WTC11 (cell line): ENCODE measurements around the gene ATF6B. TPM values are rescaled to one million over a fixed set of nuclear protein-coding genes. Genes with fewer than 3 reads are reported as not detected.

Source experiments
- ATAC-seq: fragments of 200-7000 bp; cut with Tn5 transposase; 2 replicates; pipeline ENCODE4 v1.10.0; 2021; ENCODE audit warnings: mild to moderate bottlenecking, moderate library complexity
- CTCF ChIA-PET: fragments of 300-600 bp; sonication (Branson Sonifier 250); formaldehyde crosslinking; loops from one replicate; lab custom pipeline; 2021; ENCODE audit warnings: antibody characterized with exemption; lab: Charles Lee
- POLR2A ChIA-PET: fragments of 350-600 bp; sonication (Branson Sonifier 250); formaldehyde crosslinking; loops from one replicate; lab custom pipeline; 2021; ENCODE audit warnings: antibody characterized with exemption; lab: Charles Lee
- DNase-seq: peaks from one replicate; pipeline ENCODE4 v3.0.0; 2021; ENCODE audit warnings: low spot score
- H3K27ac Mint-ChIP-seq: 2 replicates; pipeline ENCODE4 v1.8.0; 2021; ENCODE audit warnings: mixed read lengths
- H3K27me3 Mint-ChIP-seq: 2 replicates; pipeline ENCODE4 v1.8.0; 2021; ENCODE audit warnings: low read depth, mild to moderate bottlenecking, moderate library complexity, mixed read lengths
- H3K36me3 Mint-ChIP-seq: 2 replicates; pipeline ENCODE4 v1.8.0; 2021; ENCODE audit warnings: mixed read lengths
- H3K4me1 Mint-ChIP-seq: 2 replicates; pipeline ENCODE4 v1.8.0; 2022; ENCODE audit warnings: mixed read lengths
- H3K4me3 Mint-ChIP-seq: 2 replicates; pipeline ENCODE4 v1.8.0; 2021; ENCODE audit warnings: mild to moderate bottlenecking, moderate library complexity, mixed read lengths
- H3K9me3 Mint-ChIP-seq: 2 replicates; pipeline ENCODE4 v1.8.0; 2021; ENCODE audit warnings: mixed read lengths
- AFF4 ChIP-seq: sonication (generic); formaldehyde crosslinking; IDR thresholded peaks from 2 replicates; pipeline ENCODE4 v1.8.1; 2023; ENCODE audit warnings: mild to moderate bottlenecking, missing genetic modification reagents, borderline replicate concordance
- CREB1 ChIP-seq: sonication (generic); formaldehyde crosslinking; IDR thresholded peaks from 2 replicates; pipeline ENCODE4 v1.8.0; 2023; ENCODE audit warnings: mild to moderate bottlenecking, missing genetic modification reagents
- E2F5 ChIP-seq: sonication (generic); formaldehyde crosslinking; IDR thresholded peaks from 2 replicates; pipeline ENCODE4 v1.8.1; 2022; ENCODE audit warnings: mild to moderate bottlenecking, moderate library complexity, missing genetic modification reagents
- GABPB1 ChIP-seq: sonication (generic); formaldehyde crosslinking; IDR thresholded peaks from 2 replicates; pipeline ENCODE4 v1.8.1; 2023; ENCODE audit warnings: mild to moderate bottlenecking, missing genetic modification reagents
- OVOL2 ChIP-seq: fragments of 250-450 bp; sonication (Bioruptor Pico); IDR thresholded peaks from 2 replicates; pipeline ENCODE4 v1.9.0; 2021; ENCODE audit warnings: mild to moderate bottlenecking, borderline replicate concordance
- TP53 ChIP-seq: sonication (generic); formaldehyde crosslinking; IDR thresholded peaks from 2 replicates; pipeline ENCODE4 v1.8.1; 2023; ENCODE audit warnings: mild to moderate bottlenecking, missing genetic modification reagents
- ZBTB21 ChIP-seq: sonication (generic); formaldehyde crosslinking; IDR thresholded peaks from 2 replicates; pipeline ENCODE4 v1.8.1; 2023; ENCODE audit warnings: mild to moderate bottlenecking, missing genetic modification reagents, borderline replicate concordance
- ZNF532 ChIP-seq: fragments of 250-450 bp; sonication (Bioruptor Pico); IDR thresholded peaks from 2 replicates; pipeline ENCODE4 v1.9.0; 2021; ENCODE audit warnings: mild to moderate bottlenecking, borderline replicate concordance
- ZNF671 ChIP-seq: fragments of 250-450 bp; sonication (Bioruptor Pico); IDR thresholded peaks from 2 replicates; pipeline ENCODE4 v1.8.0; 2021; ENCODE audit warnings: mild to moderate bottlenecking
- total RNA-seq: library from RNA; stranded (reverse); gene quantifications from 3 replicates; pipeline ENCODE4 v1.2.3, GENCODE V29; 2021
- TF ChIP-seq, protein P1 (sequence below): sonication (generic); formaldehyde crosslinking; IDR thresholded peaks from 2 replicates; pipeline ENCODE4 v1.8.0; 2023; ENCODE audit warnings: missing genetic modification reagents, mild to moderate bottlenecking, borderline replicate concordance
- TF ChIP-seq, protein P2 (sequence below): sonication (generic); formaldehyde crosslinking; IDR thresholded peaks from 2 replicates; pipeline ENCODE4 v1.8.0; 2022; ENCODE audit warnings: missing genetic modification reagents
- TF ChIP-seq, protein P3 (sequence below): sonication (generic); formaldehyde crosslinking; conservative IDR thresholded peaks from 2 replicates; pipeline ENCODE4 v1.8.1; 2023; ENCODE audit warnings: mild to moderate bottlenecking, low read depth, missing genetic modification reagents, moderate library complexity

ATF6B gene
- total RNA-seq, 1 experiment from 2014 or later: 47.5 TPM

DNA sequence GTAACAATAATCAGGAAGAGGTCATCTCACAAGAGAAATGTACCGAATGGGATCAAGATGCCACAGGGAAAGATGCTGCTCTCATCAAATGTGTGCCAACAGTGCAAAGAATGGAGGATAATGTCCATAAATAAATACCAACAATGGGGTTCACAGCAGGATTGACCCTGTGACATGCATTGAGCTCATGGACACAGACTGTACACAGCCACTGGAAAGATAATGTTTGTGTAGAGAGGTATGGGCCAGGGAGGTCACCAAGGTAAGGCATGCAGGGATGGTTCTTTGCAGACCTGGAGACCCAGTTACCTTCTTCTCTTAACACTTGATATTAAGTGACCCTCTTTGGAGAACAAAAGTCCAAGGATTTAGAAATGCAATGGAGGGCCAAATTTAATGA, 46.4 kb upstream of the ATF6B start:
- DNase-seq (no peak), ATAC-seq (no peak)
- peaks cover 26% of the 10 kb centered on the region for H3K36me3 Mint-ChIP-seq
- no peaks in the 10 kb centered on the region for H3K27me3 Mint-ChIP-seq
- no peak overlapping the region for H3K27ac Mint-ChIP-seq
- H3K4me3 Mint-ChIP-seq: peak overlapping the region; percentile 82
- POLR2A ChIA-PET: no interaction called here
- no peak for TF ChIP-seq CREB1 (CRISPR knock-in tag)
- no peak for TF ChIP-seq OVOL2 (CRISPR knock-in tag)
- no peak for TF ChIP-seq GABPB1
- TF ChIP-seq, protein P1, sequence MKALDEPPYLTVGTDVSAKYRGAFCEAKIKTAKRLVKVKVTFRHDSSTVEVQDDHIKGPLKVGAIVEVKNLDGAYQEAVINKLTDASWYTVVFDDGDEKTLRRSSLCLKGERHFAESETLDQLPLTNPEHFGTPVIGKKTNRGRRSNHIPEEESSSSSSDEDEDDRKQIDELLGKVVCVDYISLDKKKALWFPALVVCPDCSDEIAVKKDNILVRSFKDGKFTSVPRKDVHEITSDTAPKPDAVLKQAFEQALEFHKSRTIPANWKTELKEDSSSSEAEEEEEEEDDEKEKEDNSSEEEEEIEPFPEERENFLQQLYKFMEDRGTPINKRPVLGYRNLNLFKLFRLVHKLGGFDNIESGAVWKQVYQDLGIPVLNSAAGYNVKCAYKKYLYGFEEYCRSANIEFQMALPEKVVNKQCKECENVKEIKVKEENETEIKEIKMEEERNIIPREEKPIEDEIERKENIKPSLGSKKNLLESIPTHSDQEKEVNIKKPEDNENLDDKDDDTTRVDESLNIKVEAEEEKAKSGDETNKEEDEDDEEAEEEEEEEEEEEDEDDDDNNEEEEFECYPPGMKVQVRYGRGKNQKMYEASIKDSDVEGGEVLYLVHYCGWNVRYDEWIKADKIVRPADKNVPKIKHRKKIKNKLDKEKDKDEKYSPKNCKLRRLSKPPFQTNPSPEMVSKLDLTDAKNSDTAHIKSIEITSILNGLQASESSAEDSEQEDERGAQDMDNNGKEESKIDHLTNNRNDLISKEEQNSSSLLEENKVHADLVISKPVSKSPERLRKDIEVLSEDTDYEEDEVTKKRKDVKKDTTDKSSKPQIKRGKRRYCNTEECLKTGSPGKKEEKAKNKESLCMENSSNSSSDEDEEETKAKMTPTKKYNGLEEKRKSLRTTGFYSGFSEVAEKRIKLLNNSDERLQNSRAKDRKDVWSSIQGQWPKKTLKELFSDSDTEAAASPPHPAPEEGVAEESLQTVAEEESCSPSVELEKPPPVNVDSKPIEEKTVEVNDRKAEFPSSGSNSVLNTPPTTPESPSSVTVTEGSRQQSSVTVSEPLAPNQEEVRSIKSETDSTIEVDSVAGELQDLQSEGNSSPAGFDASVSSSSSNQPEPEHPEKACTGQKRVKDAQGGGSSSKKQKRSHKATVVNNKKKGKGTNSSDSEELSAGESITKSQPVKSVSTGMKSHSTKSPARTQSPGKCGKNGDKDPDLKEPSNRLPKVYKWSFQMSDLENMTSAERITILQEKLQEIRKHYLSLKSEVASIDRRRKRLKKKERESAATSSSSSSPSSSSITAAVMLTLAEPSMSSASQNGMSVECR (CRISPR knock-in tag): no peak
- TF ChIP-seq AFF4 (CRISPR knock-in tag): no peak
- TF ChIP-seq, protein P2, sequence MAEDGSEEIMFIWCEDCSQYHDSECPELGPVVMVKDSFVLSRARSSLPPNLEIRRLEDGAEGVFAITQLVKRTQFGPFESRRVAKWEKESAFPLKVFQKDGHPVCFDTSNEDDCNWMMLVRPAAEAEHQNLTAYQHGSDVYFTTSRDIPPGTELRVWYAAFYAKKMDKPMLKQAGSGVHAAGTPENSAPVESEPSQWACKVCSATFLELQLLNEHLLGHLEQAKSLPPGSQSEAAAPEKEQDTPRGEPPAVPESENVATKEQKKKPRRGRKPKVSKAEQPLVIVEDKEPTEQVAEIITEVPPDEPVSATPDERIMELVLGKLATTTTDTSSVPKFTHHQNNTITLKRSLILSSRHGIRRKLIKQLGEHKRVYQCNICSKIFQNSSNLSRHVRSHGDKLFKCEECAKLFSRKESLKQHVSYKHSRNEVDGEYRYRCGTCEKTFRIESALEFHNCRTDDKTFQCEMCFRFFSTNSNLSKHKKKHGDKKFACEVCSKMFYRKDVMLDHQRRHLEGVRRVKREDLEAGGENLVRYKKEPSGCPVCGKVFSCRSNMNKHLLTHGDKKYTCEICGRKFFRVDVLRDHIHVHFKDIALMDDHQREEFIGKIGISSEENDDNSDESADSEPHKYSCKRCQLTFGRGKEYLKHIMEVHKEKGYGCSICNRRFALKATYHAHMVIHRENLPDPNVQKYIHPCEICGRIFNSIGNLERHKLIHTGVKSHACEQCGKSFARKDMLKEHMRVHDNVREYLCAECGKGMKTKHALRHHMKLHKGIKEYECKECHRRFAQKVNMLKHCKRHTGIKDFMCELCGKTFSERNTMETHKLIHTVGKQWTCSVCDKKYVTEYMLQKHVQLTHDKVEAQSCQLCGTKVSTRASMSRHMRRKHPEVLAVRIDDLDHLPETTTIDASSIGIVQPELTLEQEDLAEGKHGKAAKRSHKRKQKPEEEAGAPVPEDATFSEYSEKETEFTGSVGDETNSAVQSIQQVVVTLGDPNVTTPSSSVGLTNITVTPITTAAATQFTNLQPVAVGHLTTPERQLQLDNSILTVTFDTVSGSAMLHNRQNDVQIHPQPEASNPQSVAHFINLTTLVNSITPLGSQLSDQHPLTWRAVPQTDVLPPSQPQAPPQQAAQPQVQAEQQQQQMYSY (CRISPR knock-in tag): no peak
- TF ChIP-seq ZNF532 (CRISPR knock-in tag): no peak
- no peak for TF ChIP-seq TP53 (CRISPR knock-in tag)
- TF ChIP-seq ZBTB21 (CRISPR knock-in tag): no peak
- TF ChIP-seq, protein P3, sequence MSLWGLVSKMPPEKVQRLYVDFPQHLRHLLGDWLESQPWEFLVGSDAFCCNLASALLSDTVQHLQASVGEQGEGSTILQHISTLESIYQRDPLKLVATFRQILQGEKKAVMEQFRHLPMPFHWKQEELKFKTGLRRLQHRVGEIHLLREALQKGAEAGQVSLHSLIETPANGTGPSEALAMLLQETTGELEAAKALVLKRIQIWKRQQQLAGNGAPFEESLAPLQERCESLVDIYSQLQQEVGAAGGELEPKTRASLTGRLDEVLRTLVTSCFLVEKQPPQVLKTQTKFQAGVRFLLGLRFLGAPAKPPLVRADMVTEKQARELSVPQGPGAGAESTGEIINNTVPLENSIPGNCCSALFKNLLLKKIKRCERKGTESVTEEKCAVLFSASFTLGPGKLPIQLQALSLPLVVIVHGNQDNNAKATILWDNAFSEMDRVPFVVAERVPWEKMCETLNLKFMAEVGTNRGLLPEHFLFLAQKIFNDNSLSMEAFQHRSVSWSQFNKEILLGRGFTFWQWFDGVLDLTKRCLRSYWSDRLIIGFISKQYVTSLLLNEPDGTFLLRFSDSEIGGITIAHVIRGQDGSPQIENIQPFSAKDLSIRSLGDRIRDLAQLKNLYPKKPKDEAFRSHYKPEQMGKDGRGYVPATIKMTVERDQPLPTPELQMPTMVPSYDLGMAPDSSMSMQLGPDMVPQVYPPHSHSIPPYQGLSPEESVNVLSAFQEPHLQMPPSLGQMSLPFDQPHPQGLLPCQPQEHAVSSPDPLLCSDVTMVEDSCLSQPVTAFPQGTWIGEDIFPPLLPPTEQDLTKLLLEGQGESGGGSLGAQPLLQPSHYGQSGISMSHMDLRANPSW (CRISPR knock-in tag): no peak
- TF ChIP-seq E2F5 (CRISPR knock-in tag): no peak
- TF ChIP-seq ZNF671 (CRISPR knock-in tag): no peak
- TF ChIP-seq, all 79 proteins: peak for 0
- CTCF ChIA-PET: no interaction called here
- Mint-ChIP-seq H3K9me3 (no peaks in the 10 kb centered on the region), H3K4me1 (peaks cover 37% of the 10 kb centered on the region)
